GM18858 (cell line): ENCODE data around the gene UPF2.
"Not testable (repeated sequence)": the region's sequence is repeated elsewhere in the genome, so short reads cannot be mapped to it uniquely, and the experiment has no call there.

Experiments used
- ATAC-seq: cut with Tn5 transposase; IDR thresholded peaks from one replicate; pipeline ENCODE4 v1.9.1; 2021; ENCODE audit not compliant: unreplicated experiment

The UPF2 gene

GRCh38 chr10:11908536-11908935, 134.1 kb downstream of the UPF2 start:
- ATAC-seq: no peak

DNA sequence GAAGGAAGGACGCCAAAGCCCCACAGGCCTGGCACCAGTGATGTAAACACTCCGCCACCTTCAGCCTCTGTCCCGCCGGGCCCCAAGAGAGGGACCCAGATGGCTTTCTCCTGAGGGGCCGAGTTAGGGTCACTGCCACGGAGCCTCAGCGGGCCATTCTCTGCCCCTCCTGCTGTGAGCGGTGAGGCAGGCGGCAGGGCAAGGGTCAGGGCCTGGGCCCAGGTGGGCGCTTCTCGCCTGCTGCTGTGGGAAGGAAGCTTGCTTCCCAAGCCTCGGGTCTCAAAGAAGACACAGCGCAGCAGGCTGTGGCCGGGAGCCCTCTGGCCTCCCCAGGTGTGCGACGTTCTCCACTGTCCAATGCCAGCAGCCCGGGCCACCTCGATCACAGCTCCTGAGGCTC, 134.7 kb downstream of the UPF2 start:
- no peak for ATAC-seq

GRCh38 chr10:11906714-11907113, 135.9 kb downstream of the UPF2 start:
- ATAC-seq: no peak

- ATAC-seq: no peak
Measured at GRCh38 chr10:11902646-11903045, 140.0 kb downstream of the UPF2 start.

DNA sequence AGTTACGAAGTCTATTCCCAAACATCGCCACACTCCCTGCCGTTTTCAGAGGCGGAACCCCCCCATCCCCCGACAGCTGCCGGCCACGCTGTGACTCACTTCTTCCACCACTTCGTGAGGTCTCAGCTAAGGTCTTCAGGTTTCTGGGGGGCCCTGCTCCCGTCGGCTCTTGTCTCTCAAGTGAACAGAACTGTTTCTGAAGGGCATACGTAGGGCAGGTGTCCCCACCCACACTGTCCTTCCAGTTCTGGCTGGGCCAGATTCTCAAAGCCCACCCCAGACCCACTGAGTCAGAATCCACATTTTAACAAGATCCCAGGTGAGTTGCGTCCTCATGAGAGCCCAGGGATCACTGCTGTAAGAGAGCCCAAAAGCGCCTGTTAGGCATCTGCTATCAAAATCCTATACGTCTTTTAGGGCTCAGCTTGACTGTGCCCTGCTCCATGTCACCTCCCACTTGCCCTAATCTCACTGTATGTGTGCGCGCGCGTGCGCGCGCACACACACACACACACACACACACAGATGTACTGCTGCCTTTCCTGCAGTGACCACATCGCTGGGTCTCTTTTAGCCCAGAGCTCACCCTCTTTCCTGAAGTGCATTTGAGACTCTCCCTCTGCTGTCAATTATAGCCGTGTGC, 140.7 kb downstream of the UPF2 start:
- ATAC-seq: no peak

DNA sequence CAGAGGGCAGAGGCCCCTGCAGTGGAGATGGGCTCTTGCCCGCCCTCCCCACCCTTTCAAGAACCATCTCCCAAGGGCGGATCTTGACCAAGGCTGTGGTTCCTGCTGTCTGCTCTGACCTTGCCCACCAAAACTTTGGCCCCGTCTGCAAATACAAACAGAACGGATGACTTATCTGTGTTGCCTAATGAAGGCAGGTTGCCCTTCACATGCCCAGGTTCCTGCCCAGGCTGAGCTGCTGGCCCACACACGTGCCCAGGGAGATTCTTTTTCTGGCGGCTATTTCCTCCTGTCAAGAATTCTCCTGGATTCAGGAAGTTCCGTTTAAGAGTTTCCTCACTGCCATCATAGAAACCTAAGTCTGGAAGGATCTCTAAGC, 141.2 kb downstream of the UPF2 start:
- no peak for ATAC-seq

DNA sequence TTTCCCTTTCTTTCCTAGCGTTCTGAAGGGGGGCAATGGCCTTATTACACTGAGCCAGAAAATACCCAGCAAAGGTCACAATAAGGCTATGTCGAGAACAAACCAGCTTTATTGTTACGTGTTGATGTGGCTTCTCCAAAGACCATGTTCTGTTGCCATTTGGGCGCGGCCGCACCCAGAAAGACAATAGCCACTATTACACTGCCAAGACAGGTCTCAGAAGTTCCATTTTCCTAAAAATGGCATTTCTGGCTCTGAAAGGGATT, 141.6 kb downstream of the UPF2 start:
- no peak for ATAC-seq

GRCh38 chr10:11899067-11899876, 143.3 kb downstream of the UPF2 start:
- ATAC-seq: no peak

DNA sequence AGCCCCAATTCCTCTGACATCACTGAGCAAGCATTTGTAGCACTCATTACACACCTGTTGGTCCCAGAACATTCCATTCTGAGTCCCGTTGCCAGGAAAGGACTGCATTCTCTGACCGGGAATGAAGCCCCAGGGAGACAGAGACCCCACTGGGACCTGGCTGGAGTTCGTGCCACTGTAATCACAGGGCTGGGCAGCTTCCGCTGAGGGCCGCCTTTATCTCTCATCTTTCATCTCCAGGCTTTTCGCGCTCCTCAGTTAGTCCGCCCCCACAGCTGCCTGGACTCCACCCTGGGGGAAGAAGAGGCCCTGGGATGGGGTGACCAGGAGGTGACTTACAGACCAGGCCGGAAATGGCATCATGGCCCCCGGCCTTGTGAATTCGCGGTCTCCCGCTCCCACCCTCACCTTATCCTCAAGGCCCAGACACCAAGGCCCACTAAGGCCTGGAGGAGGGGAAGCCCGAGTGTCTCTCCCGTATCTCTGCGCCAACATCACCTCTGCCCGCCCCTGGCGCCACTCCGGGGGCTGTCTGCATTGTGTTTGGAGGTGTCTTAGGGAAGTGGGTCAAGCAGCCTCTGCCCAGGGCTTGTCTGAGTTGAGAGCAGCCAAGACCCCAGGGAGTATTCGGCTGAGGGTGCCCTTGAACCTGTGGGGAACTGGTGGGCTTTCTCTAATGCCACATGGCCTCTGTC, 144.1 kb downstream of the UPF2 start:
- ATAC-seq: no peak

DNA sequence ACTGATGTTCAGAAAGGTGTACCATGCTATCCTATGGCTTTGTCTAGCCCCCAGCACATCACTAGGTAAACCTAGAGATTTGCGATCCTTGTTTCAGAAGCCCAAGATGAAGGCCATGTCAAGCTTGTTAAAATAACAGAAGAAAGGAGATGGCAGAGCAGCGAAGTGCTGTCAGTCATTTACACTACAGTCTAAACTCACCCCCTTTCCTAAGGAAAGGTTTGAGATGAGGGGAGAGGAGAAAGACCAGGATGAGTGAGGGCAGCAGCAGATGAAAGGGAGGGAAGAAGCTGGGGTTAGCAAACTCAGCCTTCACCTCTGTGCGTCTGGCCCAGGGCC, 144.6 kb downstream of the UPF2 start:
- ATAC-seq: no peak

DNA sequence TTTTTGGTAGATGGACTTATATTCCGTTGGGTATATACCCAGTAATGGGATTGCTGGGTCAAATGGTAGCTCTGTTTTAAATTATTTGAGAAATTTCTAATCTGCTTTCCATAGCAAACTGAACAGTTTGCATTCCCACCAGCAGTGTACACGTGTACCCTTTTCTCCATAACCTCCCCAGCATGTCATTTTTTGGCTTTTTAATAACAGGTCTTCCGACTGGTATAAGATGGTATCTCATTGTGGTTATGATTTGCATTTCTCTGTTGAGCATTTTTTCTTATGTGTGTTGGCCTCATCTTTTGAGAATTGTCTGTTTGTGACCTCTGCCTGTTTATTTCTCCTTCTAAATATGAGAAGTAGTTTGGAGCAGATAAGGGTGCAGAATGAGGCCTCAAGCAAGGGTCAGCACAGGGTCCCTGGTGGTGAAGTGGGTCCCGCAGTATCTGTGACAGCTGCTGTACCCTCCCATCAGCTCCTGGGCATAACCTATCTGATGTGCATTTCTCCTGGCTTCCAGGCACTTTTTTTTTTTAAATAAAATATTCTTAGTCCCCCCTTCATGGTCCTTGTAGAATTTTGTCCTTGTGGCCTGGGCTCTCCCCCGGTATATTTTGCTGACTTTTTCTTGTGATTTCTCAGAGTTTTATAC, 145.9 kb downstream of the UPF2 start:
- no peak for ATAC-seq

DNA sequence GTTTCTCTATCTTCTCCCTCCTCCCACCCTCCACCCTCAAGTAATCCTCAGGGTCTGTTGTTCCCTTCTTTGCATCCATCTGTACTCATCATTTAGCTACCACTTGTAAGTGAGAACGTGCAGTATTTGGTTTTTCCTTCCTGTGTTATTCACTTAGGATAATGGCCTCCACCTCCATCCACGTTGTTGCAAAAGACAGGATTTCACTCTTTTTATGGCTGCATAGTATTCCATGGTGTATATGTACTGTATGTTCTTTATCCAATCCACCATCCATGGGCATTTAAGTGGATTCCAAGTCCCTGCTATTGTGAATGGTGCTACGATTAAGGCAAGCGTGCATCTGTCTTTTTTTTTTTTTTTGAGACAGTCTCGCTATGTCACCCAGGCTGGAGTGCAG, 147.0 kb downstream of the UPF2 start:
- ATAC-seq: no peak

DNA sequence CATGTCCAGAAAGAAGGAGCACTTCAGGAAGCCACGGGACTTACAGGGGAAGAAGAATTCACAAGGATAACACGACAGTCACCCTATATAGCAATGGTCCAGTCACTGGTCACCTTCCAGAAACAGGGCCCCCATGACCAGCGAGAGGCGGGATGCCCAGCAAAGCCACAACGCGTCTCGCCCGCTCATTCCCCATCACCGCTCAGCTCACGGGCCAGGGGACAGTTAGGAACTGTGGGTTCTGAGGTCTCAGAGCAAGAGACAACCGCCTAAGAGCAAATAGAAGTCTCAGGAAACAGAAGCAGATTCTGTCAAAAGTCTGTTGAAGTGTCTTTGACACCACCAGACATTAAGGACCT, 147.5 kb downstream of the UPF2 start:
- ATAC-seq: no peak

GRCh38 chr10:11894381-11895107, 148.1 kb downstream of the UPF2 start:
- no peak for ATAC-seq

GRCh38 chr10:11893749-11894278, 148.8 kb downstream of the UPF2 start:
- ATAC-seq: no peak

DNA sequence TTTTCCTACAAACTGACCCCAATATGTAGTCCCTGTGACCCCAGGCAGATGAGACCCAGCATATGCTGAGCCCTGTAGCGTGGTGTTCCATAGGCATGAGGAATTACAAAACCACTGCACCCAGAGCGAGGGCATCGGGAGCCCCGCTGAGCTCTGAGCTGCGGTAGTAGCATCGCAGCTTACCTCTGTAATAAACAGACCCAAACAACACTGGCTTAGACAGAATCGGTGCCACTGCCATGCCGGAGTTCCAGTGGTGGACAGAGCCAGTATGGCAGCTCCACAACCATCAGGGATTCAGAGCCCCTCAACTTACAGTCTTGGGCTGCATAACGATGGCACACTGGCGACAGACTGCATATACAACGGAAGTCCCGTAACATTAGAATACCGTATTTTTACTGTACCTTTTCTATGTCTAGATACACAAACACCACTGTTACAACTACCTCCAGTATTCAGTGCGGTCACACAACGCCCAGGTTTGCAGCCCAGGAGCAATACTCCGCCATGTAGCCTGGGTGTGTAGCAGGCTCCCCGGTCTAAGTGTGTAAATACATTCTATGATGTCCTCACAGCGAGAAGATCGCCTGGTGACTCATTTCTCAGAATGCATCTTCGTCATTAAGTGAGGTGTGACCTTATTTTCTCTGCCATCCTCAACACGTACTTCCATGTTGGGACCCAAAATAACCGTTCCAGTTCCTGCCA, 150.7 kb downstream of the UPF2 start:
- ATAC-seq: no peak

DNA sequence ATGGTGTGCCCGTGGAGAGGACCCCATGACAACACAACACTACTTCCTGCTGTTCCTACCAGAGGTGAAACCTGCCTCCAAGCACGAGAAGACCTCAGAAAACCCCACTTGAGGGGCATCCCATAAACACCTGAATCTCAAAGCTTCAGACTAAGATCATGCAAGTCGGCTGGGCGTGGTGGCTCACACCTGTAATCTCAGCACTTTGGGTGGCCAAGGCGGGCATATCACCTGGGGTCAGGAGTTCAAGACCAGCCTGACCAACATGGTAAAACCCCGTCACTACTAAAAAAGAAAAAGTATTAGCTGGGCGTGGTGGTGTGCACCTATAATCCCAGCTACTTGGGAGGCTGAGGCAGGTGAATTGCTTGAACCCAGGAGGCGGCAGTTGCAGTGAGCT, 153.3 kb downstream of the UPF2 start:
- not testable (repeated sequence) for ATAC-seq

GRCh38 chr10:11887381-11888227, 155.0 kb downstream of the UPF2 start:
- ATAC-seq: no peak

DNA sequence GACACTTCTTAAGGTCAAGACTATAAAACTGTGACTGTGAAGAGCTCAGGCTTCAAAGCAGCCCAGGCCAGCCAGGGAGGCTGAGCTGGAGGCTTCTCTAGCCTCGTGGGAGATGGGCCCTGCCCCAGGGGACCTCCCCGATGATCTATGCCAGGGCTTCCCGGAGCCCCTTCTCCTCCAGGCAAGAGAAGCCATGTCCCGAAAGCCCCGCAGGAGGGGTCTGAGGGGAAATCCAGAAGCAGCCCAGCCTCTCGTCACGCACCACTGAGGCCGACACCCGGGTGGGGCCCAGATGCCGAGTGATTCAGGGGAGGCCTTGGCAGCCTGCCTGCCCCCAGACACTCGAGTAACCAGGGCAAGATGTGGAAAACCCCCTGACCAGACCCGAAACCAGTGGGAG, 155.8 kb downstream of the UPF2 start:
- no peak for ATAC-seq

- no peak for ATAC-seq
Measured at GRCh38 chr10:11886138-11886474, 156.5 kb downstream of the UPF2 start.
